GM12801 (cell line): Measurements from ENCODE around the gene ZMIZ1.

ENCODE experiments used
- TF ChIP-seq, protein P1 (sequence below): IDR thresholded peaks from one replicate; pipeline ENCODE4 v1.5.1; 2011; ENCODE audit warnings: control low read depth; ENCODE audit not compliant: insufficient read length; ENCODE audit errors: extremely low read depth

ZMIZ1 gene

DNA sequence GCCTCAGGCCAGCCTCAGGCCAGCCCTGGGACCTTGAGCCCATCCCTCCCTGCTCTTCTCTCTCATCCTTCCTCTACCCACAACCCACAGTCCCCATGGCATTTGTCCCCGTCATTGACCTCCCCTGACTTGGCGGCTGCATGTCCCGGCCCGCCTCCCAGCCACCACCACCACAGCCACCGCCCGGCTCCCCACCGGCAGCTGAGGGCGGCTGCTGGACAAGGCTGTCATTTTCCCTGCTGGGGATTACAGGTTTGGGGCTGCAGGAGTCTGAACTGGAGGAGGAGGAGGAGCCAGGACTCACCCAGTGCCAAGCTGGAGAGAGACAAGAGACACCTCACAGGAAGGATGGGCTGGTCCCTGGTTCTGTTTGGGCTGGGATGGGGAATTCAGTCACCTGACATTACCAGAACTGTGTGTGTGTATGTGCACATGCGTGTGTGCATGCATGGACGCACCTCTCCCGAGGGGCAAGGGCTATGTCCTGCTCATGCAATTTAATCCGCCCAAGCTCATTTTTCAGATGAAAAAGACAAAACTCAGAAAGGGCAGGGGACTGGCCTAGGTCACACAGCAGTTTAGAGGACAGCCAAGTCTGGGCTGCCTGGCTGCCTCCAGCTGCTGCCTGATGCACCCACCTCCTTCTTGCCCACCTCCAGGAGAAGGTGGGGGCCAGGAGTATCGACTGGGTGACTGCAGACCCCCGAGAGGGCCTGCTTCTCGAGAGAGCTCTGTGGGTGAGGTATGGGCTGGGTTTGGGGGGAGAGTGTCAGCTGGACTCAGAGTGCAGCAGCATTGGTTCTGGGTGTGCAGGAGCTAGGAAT, 113.1 kb downstream of the ZMIZ1 start:
- TF ChIP-seq, protein P1, sequence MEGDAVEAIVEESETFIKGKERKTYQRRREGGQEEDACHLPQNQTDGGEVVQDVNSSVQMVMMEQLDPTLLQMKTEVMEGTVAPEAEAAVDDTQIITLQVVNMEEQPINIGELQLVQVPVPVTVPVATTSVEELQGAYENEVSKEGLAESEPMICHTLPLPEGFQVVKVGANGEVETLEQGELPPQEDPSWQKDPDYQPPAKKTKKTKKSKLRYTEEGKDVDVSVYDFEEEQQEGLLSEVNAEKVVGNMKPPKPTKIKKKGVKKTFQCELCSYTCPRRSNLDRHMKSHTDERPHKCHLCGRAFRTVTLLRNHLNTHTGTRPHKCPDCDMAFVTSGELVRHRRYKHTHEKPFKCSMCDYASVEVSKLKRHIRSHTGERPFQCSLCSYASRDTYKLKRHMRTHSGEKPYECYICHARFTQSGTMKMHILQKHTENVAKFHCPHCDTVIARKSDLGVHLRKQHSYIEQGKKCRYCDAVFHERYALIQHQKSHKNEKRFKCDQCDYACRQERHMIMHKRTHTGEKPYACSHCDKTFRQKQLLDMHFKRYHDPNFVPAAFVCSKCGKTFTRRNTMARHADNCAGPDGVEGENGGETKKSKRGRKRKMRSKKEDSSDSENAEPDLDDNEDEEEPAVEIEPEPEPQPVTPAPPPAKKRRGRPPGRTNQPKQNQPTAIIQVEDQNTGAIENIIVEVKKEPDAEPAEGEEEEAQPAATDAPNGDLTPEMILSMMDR, result no peak

DNA sequence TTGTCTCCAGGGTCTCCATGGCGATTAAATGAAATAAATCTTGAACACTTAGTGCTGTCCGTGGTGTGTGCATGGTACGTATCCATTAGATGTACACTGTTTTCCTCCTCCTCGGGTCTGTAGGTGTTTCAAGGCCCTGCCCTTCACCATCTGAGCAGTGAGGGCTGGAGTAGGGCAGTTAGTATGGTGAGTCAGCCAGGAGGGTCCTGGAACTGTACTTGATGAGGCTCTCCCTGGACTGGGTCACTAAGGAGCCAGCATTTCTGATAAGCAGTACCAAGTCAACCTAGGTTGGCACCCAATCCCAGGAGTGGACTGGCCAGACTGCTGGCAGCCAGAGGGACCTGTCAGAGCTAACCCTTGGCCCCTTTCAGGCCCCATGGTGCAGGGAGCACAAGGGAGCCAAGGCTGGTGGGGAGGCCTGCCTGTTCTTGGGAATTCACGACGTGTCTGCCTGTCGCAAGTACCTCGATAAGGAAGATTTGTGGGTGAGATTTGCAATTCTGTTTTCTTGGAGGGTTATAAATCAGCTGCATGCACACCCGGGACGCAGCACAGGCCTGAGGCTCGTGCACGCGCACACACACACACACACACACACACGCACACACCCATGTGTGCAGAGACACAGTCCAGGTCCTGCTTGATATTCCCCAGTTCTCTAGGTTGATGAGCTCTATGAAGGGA, 114.2 kb downstream of the ZMIZ1 start:
- TF ChIP-seq, protein P1, result no peak

DNA sequence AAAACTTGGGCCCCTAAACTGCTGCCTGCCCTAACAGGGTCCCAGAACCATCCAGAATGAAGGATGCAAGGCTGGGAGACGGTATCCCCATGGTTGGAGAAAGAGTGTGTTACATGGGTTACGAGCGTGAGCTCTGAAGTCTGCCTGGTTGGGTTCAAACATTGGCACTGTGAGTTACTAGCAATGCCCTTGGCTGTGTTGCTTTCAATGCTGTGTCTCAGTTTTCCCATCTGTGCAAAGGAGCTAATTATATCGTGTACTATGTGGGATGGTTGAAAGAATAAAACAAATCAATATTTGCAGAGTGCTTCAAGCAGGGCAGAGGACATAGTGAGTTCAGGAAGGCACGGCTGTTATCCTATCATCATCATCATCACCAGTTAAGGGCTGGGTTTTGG, 114.7 kb downstream of the ZMIZ1 start:
- TF ChIP-seq, protein P1, result no peak

GRCh38 chr10:79184145-79184625, 115.4 kb downstream of the ZMIZ1 start:
- TF ChIP-seq, protein P1, result no peak

DNA sequence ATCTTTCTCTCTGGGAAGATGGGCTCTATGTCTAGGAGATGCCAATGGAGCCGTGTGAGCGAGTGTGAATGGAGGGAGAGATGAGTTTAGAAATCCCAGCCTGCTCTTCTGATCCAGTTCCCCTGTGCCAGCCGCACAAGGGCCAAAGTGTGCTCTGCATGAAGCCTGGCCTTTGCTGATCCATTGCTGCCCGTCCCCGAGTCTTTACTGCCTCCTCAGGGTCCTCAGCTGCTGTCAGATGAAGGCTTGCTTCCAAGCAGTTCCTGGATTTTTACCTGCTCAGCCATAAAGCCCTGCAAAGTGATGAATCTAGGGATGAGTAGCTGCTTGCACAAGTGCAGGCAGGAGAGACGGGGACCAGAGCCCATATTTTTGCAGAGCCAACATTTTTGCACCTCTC, 115.9 kb downstream of the ZMIZ1 start:
- TF ChIP-seq, protein P1, result no peak

GRCh38 chr10:79185067-79185774, 116.5 kb downstream of the ZMIZ1 start:
- TF ChIP-seq, protein P1, result no peak

DNA sequence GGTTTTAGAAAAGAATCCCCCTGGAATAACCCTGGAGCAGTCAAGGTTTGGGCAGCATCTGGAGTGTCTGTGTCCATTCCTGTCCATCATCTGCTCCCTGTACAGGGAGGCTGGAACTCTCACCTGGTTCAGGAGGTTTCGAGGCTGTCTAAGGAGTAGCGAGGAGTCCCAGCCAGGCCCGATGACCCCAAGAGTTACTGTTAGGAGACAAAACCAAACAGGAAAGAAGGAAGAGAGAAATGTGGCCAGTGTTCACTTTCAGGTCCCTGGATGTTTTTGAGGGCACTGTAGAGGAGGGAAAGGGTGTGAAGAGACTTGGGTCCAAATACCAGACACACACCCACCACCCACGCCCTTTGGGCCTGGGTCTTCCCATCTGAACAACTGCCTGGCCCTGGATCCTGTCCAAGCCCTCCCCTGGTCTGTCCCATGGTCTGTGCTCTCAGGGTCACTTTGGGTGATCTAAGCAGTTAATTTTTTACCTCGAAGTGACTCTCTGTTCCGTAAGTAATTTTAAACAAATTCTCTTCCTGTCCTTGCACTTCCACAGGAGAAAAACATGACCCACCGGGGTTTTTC, 117.1 kb downstream of the ZMIZ1 start:
- TF ChIP-seq, protein P1, result no peak
